HL-60/S4 treated with phorbol 12-myristate 13-acetate at 8.2 ng/mL for 4 days and 3 days (cell line): Measurements from ENCODE around the gene TIAM1.

Experiments
- in situ Hi-C: fragments of 300-500 bp; cut with MboI; formaldehyde crosslinking; loops from 2 replicates; pipeline ENCODE4 v1.15.0; 2022; ENCODE audit warnings: low sequenced_read_pairs

The TIAM1 gene

DNA sequence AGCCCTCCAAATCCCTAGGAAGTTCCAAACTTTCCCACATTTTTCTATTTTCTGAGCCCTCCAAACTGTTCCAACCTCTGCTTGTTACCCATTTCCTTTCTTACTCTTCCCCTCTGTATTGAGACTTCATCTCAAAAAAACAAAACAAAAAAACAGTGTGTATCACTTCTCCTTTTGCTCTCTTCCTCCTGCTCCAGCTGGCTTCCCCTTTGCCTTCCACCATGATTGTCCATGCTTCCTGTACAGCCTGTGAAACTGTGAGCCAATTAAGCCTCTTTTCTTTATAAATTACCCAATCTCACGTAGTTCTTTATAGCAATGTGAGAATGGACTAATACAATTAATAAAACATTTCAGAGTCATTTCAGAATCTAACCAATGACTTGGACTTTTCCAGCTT, 236.2 kb downstream of the TIAM1 start:
- in situ Hi-C loops, result no loop called here

DNA sequence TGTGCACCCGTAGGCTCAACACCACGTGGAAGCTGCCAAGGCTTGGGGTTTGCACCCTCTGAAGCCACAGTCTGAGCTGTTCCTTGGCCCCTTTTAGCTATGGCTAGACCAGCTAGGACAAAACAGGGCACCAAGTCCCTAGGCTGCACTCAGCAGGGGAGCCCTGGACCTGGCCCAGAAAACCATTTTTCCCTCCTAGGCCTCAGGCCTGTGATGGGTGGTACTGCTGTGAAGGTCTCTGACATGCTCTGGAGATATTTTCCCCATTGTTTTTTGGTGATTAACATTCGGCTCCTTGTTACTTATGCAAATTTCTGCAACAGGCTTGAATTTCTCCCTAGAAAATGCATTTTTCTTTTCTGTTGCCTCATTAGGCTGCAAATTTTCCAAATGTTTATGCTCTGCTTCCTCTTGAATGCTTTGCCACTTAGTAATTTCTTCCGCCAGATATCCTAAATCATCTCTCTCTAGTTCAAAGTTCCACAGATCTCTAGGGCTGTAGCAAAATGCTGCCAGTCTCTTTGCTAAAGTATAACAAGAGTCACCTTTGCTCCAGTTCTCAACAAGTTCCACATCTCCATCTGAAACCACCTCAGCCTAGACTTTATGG, 236.8 kb downstream of the TIAM1 start:
- in situ Hi-C loops, result no loop called here

- in situ Hi-C loops, result no loop called here
These were observed 240.3 kb downstream of the TIAM1 start for GRCh38 chr21:31103571-31104265.

DNA sequence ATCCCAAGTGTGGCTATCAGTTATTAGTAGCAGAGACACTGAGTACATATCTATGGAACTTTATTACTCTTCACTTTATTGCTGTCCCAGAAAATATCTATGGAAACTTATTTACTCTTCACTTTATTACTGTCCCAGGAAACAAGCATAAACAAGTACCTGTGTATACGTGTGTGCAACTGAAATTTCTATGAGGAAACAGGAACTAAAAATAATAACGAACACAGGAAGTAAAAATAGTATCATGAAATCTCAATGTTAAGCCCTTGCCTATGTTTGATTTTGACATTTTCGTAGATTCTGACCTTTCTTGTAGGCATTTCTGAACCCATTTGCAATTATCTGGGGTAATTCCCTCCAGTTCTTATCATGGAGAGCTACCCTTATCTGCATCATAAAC, 240.9 kb downstream of the TIAM1 start:
- in situ Hi-C loops, result no loop called here

DNA sequence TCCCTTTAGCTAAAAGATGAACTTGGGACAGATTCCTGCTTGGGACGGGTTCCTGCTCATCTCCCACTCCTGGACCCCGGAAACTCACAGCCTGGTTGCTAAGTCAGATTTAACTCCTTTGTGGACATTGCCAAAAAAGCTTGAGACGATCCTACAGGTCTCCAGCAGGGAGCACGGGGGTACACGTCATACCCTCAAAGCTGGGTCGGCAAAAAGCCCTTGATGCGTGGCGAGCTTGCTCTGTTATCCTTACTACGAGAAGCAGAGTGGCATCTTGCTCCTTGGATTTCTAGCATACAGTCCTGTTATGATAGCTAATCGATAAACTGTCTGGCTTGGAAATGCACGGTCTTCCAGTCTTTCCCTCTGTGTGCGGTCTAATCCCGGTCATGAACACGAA, 244.9 kb downstream of the TIAM1 start:
- in situ Hi-C loops, result loop anchor here (10.0 kb wide), 1 partner anchor 486 kb away; no protein-coding TSS in a partner anchor

DNA sequence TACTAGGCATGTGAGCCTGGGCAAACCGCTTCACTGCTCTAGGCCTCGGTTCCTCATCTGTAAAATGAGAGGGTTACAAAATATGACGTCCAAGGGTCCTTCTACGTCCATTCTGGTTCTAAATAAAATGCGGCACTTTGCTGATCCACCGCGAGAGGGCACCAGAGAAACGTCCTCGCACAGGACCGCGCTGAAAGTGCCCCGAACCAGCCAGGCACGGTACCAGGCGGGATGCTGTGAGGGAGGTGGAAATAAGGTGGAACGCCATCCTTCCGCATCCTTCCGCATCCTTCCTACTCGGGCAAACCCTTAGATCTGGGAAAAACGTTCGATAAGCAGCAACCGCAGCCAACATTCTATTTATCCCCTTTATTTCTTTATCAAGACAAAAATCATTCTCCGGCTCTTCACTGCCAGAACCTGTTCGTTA, 245.5 kb downstream of the TIAM1 start:
- in situ Hi-C loops, result loop anchor here (10.0 kb wide), 1 partner anchor 486 kb away; no protein-coding TSS in a partner anchor

DNA sequence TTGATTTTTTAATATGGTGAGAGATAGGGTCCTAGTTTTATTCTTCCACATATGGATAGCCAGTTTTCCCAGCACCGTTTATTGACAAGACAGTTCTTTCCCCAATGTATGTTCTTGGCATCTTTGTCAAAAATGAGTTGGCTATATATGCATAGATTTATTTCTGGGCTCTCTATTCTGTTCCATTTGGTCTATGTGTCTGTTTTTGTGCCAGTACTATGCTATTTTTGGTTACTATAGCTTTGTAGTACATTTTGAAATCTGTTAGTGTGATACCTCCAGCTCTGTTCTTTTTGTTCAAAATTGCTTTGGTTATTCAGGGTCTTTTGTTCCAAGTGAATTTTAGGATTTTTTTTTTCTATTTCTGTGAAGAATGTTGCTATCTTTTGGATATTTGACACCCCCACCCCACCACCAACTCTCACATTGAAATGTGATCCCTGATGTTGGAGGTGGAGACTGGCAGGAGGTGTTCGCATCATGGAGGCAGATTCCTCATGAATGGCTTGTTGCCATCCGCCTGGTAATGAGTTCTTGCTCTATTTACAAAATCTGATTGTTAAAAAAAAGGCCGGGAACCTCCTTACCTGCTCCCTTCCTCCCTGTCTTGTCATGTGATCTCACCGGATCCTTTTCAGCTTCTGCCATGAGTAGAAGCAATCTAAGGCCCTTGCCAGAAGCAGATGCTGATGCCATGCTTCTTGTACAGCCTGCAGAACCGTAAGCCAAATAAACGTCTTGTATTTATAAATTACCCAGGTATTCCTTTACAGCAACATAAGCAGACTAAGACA, 251.0 kb downstream of the TIAM1 start:
- in situ Hi-C loops, result loop anchor here (10.0 kb wide), 1 partner anchor 492 kb away; no protein-coding TSS in a partner anchor

- in situ Hi-C loops, result loop anchor here (10.0 kb wide), 1 partner anchor 494 kb away; no protein-coding TSS in a partner anchor
These were observed 253.7 kb downstream of the TIAM1 start for GRCh38 chr21:31090376-31090775.

GRCh38 chr21:31088474-31088751, 255.6 kb downstream of the TIAM1 start:
- in situ Hi-C loops, result no loop called here

GRCh38 chr21:31087639-31088473, 256.2 kb downstream of the TIAM1 start:
- in situ Hi-C loops, result no loop called here

- in situ Hi-C loops, result no loop called here
These were observed 259.4 kb downstream of the TIAM1 start for GRCh38 chr21:31084689-31085088.

DNA sequence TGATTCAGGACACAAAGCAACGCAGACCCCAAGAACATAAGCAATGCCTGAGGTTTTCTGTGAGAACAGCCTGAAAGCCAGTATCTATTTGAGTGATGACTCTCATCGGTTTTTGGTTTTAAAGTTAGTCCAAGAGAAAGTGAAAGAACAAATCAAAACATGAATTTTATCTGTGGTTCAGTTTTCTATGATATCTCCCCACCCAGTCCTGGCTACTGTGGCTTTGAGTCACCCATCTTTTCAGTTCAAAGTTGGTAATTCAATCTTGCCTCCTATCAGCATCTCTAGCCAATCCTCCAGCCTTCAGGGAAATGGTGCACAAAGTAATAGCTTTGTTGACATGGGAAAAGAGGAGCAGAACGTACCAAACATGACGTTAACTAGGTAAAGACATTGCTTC, 265.3 kb downstream of the TIAM1 start:
- in situ Hi-C loops, result no loop called here

- in situ Hi-C loops, result no loop called here
These were observed 265.8 kb downstream of the TIAM1 start for GRCh38 chr21:31078216-31078615.

DNA sequence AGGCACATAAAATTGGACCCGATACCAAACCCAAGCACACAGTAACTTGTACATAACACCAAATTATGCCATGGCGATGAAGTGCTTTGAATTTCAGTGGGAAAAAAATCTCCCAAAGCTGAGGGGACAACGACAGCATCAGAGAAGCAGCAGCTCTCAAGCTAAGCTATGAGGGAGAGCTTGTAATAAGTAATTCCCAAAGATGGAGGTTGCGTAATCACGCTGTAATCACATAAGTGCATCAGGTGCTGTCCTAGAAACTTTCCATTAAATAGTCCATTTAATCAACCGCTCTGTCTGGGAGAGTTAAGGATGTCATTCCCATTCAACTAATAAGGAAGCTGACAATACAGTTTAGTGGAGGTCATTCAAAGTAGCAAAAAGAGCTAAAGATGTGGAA, 268.2 kb downstream of the TIAM1 start:
- in situ Hi-C loops, result no loop called here

DNA sequence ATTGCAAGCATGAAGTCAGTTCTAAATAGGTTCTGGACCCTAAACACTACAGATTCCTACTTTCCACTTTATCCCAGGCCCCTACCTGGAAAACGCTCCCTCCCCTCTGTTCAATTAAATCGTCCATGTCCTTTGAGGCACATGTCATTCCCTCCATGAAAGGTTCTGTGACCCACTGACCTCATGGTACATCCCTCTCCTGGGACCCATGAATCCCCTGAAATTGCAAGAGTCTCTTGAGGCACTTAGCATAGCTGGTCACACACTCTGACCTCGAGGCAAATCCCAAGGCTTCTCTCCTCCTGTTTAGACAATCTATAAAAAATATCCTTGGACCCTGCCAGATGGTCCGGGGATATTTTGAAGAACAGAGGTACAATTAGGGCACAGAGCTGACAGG, 271.5 kb downstream of the TIAM1 start:
- in situ Hi-C loops, result no loop called here
